Pulmonary artery endothelial cell (primary cell): Measurements from ENCODE around the gene ZCCHC2. TPM values are rescaled to one million over a fixed set of nuclear protein-coding genes. Genes with fewer than 3 reads are reported as not detected.

Experiments
- DNase-seq: peaks from one replicate; pipeline ENCODE4 v3.0.0-alpha.2; 2011; ENCODE audit warnings: low read depth, low spot score
- total RNA-seq: library from RNA; depleted of rRNA; stranded (reverse); fragments of >200 nt; gene quantifications from 2 replicates; pipeline ENCODE4 v1.2.3, GENCODE V29; 2014

The ZCCHC2 gene
- 15.6 and 24.2 TPM in 2 replicates for total RNA-seq

- peak; percentile 92 for DNase-seq
Observed at GRCh38 chr18:62522504-62523254, at the start of gene ZCCHC2. Gene ZCCHC2 (plus strand): TSS chr18:62523025. CDS start chr18:62523425, 400 bp downstream.

GRCh38 chr18:62479574-62479973, 43.3 kb upstream of the ZCCHC2 start:
- DNase-seq: no peak

GRCh38 chr18:62480927-62481326, 41.9 kb upstream of the ZCCHC2 start:
- no peak for DNase-seq

GRCh38 chr18:62484941-62485340, 37.9 kb upstream of the ZCCHC2 start:
- no peak for DNase-seq

GRCh38 chr18:62485684-62486083, 37.1 kb upstream of the ZCCHC2 start:
- peak; percentile 78 for DNase-seq

GRCh38 chr18:62486290-62486964, 36.4 kb upstream of the ZCCHC2 start:
- no peak for DNase-seq

- no peak for DNase-seq
Observed at GRCh38 chr18:62487161-62487560, 35.7 kb upstream of the ZCCHC2 start.

- no peak for DNase-seq
Observed at GRCh38 chr18:62490967-62491695, 31.7 kb upstream of the ZCCHC2 start.

- DNase-seq: no peak
Observed at GRCh38 chr18:62493033-62493862, 29.6 kb upstream of the ZCCHC2 start.

- no peak for DNase-seq
Observed at GRCh38 chr18:62494764-62495163, 28.1 kb upstream of the ZCCHC2 start.

- DNase-seq: no peak
Observed at GRCh38 chr18:62496262-62496661, 26.6 kb upstream of the ZCCHC2 start.

GRCh38 chr18:62497190-62497772, 25.5 kb upstream of the ZCCHC2 start:
- no peak for DNase-seq

- no peak for DNase-seq
Observed at GRCh38 chr18:62498616-62499262, 24.1 kb upstream of the ZCCHC2 start.

GRCh38 chr18:62499263-62499650, 23.6 kb upstream of the ZCCHC2 start:
- no peak for DNase-seq

- DNase-seq: no peak
Observed at GRCh38 chr18:62500174-62500573, 22.7 kb upstream of the ZCCHC2 start.

- no peak for DNase-seq
Observed at GRCh38 chr18:62500966-62501591, 21.7 kb upstream of the ZCCHC2 start.

GRCh38 chr18:62505669-62506494, 16.9 kb upstream of the ZCCHC2 start:
- no peak for DNase-seq

GRCh38 chr18:62506495-62507143, 16.2 kb upstream of the ZCCHC2 start:
- no peak for DNase-seq

GRCh38 chr18:62509779-62510178, 13.0 kb upstream of the ZCCHC2 start:
- no peak for DNase-seq
